ENCODE measurements around the gene TUBA4A.
A peak's percentile ranks its signal among the peaks of the same experiment; 100 is the strongest.
"Not testable (repeated sequence)": the region's sequence is repeated elsewhere in the genome, so short reads cannot be mapped to it uniquely, and the experiment has no call there.

The TUBA4A gene

DNA sequence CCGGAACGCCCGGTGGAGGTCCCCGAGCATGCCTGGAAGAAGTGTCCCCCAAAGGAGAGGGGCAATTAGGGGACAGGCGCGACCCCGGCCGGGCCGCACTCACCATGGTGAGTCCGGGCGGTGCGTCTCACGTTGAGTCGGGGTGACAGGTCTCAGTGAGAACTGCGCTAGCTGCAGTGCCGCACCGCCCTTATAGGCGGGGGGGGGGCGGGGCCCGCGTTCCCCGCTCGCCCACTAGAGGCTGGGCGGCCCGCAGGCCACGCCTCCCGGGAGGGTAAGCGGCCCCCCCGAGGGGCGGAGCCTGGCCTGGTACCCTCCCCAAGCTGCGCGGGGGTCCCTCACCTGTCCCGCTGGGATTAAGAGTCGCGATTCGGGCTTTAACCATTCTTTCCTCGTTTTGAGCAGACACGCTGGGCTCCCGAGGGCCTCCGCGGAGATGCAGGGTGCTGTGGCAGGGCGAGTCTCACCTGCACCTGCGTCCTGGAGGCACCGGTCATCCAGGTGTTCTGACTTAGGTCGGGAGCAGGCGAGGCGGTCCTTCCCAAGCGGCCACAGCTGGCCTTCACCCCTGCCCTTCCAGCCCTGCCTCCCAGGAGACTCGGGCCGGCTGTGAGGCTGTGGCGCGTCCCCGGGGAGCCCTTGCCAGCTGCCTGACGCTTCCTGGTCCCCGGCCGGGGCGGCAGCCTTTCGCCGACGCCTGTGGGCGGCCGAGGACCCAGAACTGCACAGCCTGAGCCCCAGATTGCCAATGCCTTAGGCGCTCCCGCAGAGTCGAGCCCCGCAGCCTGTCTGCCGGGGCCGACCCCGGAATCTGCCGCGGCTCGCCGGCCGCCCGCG, at the start of gene TUBA4A:
TUBA4A (minus strand) TSS at position 166 of the 837 bp plus-strand sequence; CDS start at position 106, 60 bp downstream.
- DNase-seq (ENCODE audit: low read depth): no peak

DNA sequence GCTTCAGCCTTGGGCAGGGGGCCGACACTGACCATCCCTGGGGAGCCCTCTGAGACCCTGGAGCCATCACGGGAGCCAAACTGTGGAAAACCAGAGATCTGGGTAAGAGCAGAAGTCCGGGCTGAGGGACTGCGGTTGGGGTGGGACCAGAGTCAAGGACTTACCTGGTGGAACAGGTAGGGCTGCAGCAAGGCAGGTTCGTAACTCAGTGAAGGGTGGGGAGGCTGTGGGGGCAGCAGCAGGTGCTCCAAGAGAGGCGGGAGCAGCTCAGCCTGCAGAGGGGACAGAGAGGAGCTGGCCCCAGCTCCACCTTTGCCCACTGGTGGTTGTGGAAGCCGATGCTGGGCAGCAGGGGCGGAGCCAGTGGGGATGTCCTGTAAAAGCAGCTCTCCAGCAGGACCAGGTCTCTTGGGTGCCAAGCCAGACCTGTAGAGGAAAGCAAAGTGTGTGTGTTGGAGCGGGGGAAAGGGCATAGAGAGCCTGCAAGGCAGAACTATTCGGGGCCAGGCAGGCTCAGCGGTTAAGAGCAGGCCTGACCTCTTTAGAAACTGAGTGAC, 48.8 kb upstream of the TUBA4A start:
- DNase-seq (ENCODE audit: low read depth): no peak

DNA sequence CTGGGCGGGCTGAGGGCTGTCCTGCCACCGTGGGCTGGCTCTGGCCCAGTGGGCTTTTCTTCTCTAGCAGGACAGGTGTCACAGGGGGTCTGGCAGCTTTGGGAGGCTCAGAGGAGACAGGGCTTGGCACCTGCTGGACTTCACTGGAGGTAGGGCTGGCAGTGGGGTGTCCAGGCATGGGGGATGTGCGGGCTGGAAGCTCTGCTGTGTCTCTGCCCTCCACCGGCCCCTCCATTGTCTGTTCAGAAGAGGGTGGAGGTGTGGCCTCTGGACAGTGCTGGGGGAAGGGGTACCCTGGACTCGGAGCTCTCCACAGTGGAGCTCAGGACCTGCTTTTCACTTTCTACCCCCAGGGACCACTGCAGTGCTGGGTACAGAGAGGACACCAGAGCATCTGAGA, 46.3 kb upstream of the TUBA4A start:
- DNase-seq (ENCODE audit: low read depth): no peak

DNA sequence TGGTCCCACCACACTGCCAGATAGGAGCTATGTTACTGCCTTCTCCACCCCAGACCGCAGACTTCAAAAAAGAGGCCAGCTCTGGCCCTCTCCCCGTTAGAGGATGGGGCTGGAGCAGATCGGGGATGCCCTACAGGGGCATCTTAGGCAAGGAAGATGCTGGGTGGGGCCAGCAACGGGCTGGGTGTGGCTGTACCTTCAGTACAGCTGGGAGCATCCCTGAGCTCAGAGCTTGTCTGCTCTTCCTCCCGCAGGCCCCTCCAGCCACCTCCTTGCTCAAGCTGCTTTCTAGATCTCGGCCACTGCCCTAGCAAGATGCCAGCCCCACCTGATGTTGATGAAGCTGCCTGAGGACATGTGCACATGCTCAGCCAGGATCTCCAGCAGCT, 45.6 kb upstream of the TUBA4A start:
- no peak for DNase-seq (ENCODE audit: low read depth)

DNA sequence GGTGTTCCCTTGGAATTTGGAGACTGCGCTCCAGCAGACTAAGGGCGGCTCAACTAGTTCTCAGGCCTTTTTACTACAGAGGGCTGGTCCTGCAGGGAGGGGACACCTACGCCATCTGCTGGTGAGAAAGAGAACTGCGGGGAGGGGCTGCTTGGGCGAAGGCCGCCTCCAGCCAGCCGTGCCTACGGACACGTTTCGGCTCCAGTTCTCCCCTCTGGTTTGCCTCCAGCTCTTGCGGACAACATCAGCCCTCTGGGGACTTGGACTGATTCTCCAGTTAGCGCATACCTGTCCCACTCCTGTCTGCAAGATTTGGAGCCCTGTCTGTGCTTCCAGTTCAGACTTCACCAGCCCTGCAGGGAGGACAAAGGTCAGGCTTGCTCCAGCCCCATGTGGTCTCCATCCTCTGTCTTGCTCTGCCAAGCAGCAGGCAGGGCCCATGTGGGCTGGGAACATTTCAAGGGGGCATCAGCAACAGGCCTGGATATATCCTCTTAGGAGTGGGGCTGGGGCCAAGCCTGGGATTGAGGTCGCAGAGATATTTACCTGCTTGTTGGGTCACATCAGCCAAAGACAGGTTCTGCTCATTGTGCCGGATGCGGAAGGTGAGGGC, 45.1 kb upstream of the TUBA4A start:
- DNase-seq (ENCODE audit: low read depth): peak; percentile 58

DNA sequence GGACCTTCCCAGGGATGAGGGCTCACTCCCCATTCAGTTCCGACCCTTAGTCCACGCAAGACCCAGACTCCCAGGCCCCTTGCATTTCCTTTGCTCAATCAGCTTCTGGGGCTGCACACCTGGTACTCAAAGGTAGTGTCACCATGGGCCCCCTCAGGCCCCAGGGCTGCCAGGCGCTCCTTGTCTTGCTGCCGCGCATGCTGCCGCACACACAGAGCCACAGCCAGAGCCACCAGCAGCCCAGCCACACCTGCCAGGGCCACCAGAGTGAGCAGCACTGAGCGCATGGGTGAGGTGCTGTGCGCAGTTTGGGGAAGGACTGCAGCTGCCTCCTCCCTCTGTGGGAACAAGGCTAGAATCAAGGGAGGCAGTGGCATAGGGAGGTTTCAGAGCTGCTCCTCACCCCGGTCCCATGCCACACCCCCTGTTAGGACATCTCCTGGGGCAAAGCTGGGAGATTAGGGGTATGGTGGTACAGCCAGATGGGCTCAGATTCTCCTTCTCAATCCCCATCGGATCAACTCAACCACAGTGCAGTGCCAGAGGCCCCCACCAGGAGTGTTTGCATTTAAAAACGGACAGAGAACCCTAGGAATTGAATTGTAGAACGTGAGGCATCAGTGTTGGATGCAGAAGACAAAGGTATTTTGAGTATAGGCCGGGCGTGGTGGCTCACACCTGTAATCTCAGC, 44.2 kb upstream of the TUBA4A start:
- DNase-seq (ENCODE audit: low read depth): no peak

DNA sequence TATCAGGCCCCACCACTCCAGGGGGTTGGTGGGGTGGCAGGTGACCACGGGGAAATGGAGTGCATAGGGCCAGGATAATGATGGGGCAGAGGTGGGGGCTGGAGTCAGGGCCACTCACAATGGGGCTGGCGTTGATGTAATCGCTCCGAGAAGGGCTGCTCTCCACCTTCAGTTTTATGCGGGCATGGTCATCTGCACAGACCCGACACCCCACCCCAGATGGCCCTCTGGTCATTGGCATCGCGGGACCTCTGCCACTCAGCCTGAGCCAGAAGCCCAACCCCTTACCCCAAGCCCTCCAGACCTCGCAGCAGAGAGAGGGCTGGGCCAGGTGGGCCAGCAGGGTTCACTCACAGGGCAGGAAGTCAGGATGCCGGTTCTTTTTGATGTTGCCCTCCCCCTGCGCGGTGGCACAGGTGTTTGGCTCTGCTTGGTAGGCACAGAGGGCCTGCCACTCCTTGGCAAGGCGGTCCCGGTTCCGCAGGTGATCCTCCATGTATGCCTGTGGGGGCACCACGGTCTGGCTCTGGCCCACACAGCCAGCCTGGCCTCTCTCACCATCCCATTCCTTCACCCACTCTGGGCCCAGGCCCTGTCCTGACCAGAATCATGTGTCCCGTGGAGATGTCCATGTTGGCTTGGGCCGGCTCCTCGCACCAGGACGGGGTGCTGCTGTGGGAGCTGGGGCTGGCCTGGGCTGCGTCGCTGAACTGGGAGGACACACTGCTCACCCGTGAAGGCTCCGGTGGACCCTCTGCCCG, 43.1 kb upstream of the TUBA4A start:
- DNase-seq (ENCODE audit: low read depth): no peak

DNA sequence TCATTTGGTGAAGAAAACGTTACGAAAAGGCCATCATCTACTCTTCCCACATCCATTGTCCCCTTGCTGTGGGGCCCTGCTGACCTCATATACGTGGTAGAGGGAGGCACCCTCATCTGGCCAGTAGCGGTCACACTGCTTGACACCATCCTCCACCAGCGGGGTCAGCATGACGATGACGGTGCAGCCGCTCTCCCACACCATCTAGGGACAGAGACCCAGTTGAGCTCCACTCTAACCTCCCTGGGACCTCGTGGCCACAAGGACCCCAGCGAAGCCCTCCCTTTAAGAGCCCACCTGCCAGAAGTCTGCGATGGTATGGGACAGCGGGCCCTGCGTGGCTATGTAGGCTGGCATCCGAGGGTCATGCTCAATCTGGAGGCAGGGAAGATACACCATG, 42.4 kb upstream of the TUBA4A start:
- no peak for DNase-seq (ENCODE audit: low read depth)

DNA sequence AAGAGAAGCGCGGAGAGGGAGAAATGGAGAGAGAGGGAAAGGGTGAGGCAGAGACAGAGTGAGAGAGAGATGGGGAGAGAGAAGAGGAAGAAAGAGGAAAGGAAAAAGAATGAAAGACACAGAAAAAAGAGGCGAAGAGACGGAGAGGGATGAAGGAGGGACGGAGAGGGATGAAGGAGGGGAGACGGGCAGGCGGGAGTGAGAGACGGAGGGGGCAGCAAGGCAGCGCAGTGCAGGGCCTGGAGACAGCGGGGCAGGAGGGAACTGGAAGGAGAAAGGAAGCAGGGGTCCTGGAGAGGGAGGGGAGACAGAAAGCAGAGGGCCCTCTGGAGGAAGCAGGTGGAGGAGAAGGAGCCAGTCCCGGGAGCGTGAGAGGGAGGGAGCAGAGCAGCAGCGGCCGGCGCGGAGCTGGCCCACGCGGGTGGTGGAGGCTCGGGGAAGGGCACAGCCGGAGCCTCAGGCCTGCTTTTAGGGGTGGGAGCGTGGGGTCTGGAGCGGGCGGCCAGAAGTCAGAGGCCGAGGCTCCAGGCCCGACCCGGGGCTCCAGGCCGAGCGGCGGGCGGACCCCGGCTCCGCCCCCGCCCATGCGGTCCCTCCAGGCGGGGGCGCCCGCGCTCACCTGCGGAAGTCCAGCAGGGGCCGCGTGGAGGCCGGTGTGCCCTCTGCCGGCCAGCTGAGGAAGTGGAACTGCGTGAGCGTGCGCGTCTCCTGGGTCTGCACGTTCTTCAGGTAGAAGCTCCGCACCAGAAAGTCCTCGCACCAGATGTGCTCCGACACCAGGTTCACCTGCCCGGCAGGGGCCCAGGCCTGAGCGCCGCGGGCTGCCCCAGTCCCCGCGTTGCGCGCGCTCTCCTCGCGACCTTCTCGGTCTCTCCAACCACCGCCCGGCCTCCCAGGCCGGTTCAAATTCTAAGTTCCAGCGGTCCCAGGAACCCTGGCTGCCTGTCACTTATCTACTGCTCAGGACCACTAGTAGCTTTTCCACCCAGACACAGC, 40.9 kb upstream of the TUBA4A start:
- peak; percentile 63 for DNase-seq (ENCODE audit: low read depth)

DNA sequence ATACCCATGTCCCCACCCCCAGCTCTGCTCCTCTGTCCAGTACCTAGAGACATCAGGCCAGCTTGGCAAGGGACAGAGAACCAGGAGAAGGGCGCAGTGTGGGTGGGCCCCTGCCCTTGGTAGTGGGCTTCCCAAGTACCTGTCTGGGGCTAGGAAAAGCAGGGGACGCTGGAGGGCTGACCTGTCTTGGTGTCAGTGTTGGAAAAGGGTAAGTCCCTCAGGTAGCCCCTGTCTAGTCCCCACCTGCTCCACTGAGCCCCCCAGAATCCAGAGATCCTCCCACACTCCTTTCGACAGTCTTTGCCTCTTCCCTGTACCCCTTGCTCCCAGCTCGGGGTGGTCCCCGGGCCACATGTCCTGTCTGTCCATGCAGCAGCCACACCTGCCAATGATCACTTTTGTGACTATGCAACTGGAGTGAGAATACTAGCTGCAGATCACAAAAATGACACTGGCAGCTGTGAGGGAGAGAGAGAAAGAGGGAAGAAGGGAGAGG, 40.1 kb upstream of the TUBA4A start:
- DNase-seq (ENCODE audit: low read depth): no peak

DNA sequence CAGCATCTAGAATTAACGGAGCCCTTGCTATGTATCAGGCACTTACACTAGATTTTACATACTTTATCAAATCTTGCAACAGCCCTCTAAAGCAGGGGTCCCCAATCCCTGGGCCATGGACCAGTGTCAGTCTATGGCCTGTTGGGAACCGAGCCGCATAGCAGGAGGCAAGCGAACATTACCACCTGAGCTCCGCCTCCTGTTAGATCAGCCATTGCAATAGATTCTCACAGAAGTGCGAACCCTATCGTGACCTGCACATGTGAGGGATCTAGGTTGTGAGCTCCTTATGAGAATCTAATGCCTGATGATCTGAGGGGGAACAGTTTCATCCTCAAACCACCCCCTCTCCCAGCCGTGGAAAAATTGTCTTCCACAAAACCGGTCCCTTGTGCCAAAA, 38.9 kb upstream of the TUBA4A start:
- DNase-seq (ENCODE audit: low read depth): no peak

DNA sequence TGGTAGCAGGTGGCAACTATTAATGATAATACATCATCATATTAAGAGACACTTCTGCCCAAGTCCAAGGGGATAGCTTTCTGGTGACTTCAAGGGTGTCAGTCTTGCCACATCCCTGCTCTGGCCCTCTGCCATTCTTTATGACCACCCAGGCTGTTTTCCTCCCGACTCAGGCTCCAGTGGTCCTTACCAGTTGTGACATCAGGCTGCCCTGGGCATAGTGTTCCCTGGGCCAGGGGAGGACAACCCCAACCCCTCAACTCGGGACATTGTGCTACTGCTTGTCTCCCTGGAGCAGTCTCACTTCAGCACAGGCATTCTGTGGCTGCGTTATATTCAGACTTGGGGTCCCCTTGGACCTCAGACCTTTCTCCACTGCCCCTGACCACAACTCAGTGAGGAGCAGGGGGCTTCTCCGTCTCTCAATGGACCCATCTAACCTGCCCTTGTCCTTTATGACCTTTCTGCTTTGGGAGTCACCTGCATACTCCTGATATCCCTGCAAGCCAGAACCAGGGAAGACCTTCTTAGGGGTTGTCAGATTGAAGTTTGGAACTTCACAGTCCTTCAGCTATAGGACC, 38.3 kb upstream of the TUBA4A start:
- no peak for DNase-seq (ENCODE audit: low read depth)

DNA sequence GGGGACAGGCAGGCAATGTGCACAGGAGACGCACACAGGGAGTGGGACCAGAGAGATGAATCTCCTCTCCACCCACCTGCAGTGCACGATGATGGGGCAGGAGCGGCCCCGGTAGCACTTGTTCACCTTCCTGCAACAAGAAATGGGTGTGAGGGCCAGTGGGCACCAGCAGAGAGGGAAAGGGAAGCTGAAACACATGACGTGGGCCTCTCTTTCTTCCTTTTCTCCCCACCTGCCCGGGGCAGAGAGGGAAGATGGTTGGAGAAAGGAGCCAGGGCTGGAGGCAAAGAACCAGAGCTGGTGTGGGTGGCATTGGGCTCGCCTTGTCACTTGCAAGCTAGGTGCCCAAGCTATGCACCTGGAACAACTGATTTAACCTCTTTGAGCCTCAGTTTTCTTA, 37.7 kb upstream of the TUBA4A start:
- DNase-seq (ENCODE audit: low read depth): no peak

DNA sequence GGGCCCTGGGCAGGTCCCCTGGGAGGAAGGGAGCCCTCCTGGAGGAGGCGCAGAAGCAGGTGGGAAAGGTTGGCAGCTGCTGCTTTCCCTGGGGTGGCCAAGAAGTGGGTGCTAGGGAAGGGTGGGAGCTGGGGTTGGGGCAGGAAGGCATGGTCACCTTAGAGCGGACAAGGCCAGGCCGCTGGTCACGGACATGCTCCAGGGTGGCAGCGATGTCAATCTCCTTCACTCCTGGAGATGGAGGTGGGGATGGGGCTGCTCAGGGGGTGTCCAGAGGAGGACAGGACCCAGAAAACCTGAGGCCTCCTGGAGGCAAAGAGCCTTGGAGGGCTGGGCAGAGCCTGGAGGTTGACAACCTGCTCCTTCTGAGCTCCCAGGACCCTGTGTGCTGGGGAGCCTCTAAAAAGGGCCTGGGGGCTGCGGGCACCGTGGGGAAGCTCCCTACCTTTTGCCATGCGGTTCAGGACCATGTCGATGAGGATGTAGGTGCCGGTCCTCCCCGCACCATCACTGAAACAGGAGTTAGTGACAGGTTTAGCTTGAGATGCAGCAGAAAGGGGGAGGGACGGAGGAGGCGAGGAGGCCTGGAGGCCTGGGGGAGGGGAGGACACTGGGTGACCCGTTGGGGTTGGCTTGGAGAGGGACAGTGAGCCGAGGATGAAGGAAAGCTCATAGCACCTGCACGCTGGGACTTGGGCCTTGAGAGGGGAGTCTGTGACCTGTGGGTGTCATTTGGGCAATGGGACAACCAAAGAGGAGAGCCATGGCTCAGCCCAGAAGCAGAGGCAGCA, 36.9 kb upstream of the TUBA4A start:
- no peak for DNase-seq (ENCODE audit: low read depth)

DNA sequence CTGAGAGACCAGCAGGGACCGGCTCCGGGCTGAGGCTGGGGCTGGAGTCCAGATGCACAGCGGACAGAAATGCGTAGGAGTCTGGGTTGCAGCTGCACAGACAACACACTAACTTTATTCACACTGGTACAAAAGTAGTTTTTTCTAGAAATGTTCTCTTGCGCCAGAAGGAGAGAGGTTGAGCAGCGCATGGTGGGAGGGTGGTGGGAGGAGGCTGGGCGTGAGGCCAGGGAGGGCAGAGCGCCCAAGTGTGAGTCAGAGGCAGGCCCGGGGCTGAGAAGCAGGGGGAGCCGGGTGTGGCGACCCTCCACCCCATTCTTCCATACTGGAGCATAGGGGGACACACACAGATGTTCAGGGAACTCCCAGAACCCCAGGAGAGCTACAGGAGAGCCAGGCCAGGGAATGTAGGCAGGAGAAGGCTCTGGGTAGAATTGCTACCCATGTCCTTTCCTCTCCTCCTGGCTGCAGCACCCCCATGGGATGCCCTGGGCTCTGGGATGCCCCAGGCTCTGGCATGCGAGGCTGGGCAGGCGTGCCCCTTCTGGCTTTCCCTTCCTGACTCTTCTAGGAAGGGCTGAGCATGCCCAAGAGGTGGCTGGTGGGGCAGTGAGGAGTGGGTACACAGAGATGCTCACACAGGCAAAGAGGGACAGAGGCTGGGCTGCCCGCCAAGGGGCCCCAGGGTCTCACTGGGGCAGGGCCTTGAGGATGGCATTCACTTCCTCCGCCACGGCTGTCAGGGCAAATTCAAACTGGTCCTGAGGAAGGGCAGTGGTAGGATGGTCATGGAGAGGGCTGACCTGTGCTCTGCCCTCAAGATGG, 36.0 kb upstream of the TUBA4A start:
- peak; percentile 92 for DNase-seq (ENCODE audit: low read depth)

DNA sequence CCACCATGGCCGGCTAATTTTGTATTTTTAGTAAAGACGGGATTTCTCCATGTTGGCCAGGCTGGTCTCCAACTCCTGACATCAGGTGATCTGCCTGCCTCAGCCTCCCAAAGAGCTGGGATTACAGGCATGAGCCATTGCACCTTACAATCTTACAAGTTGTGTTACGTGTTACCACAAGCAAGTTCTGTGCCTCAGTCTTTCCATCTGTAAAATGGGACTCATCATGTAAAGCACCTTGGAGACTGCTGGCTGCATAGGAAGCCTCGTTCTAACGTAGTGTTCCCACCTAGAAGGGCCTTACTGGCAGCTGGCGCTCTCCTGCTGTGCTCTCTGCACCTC, 35.4 kb upstream of the TUBA4A start:
- DNase-seq (ENCODE audit: low read depth): no peak

DNA sequence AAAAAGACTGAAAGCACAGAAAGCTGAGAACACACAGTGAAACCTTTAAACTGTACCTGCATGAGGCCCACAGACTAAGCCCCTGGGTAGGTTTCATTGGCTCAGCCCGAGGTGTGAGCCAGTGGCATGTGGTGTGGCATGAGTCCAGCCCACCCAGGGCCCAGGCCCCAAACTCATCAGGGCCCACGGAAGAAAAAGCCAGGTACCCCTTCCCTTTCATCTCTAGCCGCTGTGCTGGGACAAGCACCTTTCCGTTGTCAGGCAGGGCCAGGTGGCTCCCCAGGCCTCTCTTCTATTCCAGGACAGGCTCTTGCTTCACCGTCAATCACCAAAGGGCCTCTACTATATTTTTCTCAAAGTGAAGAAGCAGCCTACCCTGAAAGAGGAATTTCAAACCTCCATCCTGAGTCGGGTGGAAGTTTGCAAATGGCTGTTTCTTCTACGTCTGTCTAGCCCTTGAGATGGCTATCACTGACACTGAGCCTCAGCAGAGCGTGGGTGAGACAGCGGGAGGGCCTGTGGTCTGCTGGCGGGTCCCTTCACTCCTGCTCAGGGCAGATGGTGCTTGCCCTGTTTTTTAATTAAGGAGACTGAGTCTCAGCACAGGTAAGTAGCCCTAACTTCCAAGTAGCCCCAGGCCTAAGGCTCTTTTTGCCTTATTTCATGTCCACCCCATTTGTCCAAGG, 34.0 kb upstream of the TUBA4A start:
- DNase-seq (ENCODE audit: low read depth): no peak

DNA sequence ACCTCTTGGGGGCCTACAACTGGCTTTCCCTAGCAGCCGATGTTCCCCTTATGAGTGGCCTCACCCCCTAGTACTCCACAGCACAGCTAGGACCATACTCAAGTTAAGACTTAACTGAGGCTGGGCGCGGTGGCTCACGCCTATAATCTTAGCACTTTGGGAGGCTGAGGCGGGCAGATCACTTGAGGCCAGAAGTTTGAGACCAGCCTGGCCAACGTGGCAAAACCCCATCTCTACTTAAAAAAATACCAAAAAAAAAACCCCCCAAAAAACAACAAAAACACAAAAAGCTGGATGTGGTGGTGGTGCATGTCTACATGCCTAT, 33.4 kb upstream of the TUBA4A start:
- not testable (repeated sequence) for DNase-seq (ENCODE audit: low read depth)
